ENCODE data around the gene KAZN. TPM values are rescaled to one million over a fixed set of nuclear protein-coding genes. Genes with fewer than 3 reads are reported as not detected.

Gene KAZN
- total and polyA plus RNA-seq, 2 of the 8 experiments (the other 6 are each of a cell fraction or from before 2014, with no cell fraction given) = 3.7 to 11.8 TPM

DNA sequence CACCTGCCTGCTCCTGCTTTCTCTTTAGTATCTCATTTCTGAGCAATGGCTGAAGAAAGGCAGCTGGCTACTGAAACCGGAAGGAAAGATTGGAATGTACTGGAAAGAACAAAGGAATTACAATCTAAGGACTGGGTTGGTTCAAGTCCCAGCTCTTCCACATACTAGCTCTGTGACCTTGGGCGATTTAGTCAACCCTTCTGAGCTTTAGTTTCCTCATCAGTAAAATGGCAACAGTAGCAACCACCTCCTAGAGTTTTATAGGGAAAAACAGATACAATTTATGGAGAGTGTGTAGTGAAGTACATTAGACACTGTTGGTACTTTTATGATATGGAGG is 158.8 kb downstream of the KAZN start:
- Histone ChIP-seq H2AFZ (ENCODE audit: low read length) (no peak overlapping the region), H3K14ac (ENCODE audit: insufficient read length) (no peak overlapping the region), H3K27me3 (replicated peaks in 1 of 4; ENCODE audit: control insufficient read depth in 3 of 4, extremely low read depth in 1 of 4, insufficient read depth in 3 of 4, low read length in 3 of 4) (no peaks in the 10 kb centered on the region), H3K36me3 (ENCODE audit: control insufficient read depth in 2 of 4, insufficient read depth in 4 of 4, low read length in 3 of 4) (no peaks in the 10 kb centered on the region), H2BK20ac (ENCODE audit: low read length) (no peak overlapping the region), H4K91ac (replicated peaks; ENCODE audit: insufficient read length, low read length) (no peak overlapping the region), H2BK5ac (ENCODE audit: low read depth, low read length) (no peak overlapping the region), H3K23ac (ENCODE audit: insufficient read length) (no peak overlapping the region), H3K4ac (replicated peaks; ENCODE audit: insufficient read length, low read depth, low read length) (no peak overlapping the region), H3K79me1 (ENCODE audit: low read depth, low read length) (no peaks in the 10 kb centered on the region), H3K9ac (replicated peaks in 1 of 4; ENCODE audit: extremely low read depth in 1 of 4, low read depth in 3 of 4, low read length in 3 of 4) (no peak overlapping the region), H3K9me3 (ENCODE audit: insufficient read depth in 2 of 2, low read depth in 1 of 2, low read length in 1 of 2) (no peaks in the 10 kb centered on the region), H3K18ac (ENCODE audit: extremely low read depth, low read length) (no peak overlapping the region; the same call in 1 of the 2 replicates), H3K79me2 (ENCODE audit: control insufficient read depth in 1 of 2, insufficient read depth in 2 of 2, low read length in 2 of 2) (no peaks in the 10 kb centered on the region), H3K23me2 (ENCODE audit: low read depth, low read length) (no peaks in the 10 kb centered on the region), H4K8ac (ENCODE audit: extremely low read depth, insufficient read depth, low read length) (no peak overlapping the region), H4K20me1 (replicated peaks in 1 of 2; ENCODE audit: control insufficient read depth in 1 of 2, insufficient read depth in 2 of 2, low read length in 2 of 2) (no peaks in the 10 kb centered on the region), H3K4me2 (ENCODE audit: insufficient read depth in 1 of 2, low read depth in 2 of 2, low read length in 2 of 2) (no peak overlapping the region), H4K5ac (ENCODE audit: insufficient read length, low read depth, low read length) (no peak overlapping the region), H2BK15ac (ENCODE audit: low read length) (no peak overlapping the region), H3K4me3 (ENCODE audit: extremely low read depth in 1 of 4, insufficient read depth in 2 of 4, low read depth in 3 of 4, low read length in 4 of 4) (no peak overlapping the region), H3K27ac (ENCODE audit: low read depth, low read length) (no peak overlapping the region), H3K4me1 (replicated peaks in 1 of 4; ENCODE audit: control insufficient read depth in 3 of 4, insufficient read depth in 4 of 4, low read length in 3 of 4) (peaks cover 0 to 12% (median 6%) of the 10 kb centered on the region in 4 experiments; a peak in 4 of 7 replicates), H2AK5ac (ENCODE audit: low read depth, low read length) (no peak overlapping the region), H3K56ac (replicated peaks; ENCODE audit: insufficient read length, low read depth, low read length) (no peak overlapping the region), H2BK120ac (replicated peaks; ENCODE audit: low read depth, low read length) (no peak overlapping the region), H2BK12ac (ENCODE audit: low read depth, low read length) (no peak overlapping the region)
- FAIRE-seq (no peak), DNase-seq (ENCODE audit: low read depth in 1 of 2, low spot score in 2 of 2) (no peak)
- CTCF ChIA-PET (ENCODE audit: partially characterized antibody) = interaction anchor here (1.0 to 1.2 kb wide), 2 partner anchors 11 to 37 kb away, joined by 3 to 6 read pairs; no protein-coding TSS in a partner anchor
- TF ChIP-seq CTBP2 (IDR thresholded peaks at IDR 0.05; ENCODE audit: borderline replicate concordance, insufficient read depth, insufficient read length, low read length) (no peak), EZH2 (IDR thresholded peaks at IDR 0.05; ENCODE audit: low read depth, low read length, severe bottlenecking) (no peak), MAFK (IDR thresholded peaks at IDR 0.05; ENCODE audit: low read depth, low read length) (no peak), CHD1 (IDR thresholded peaks at IDR 0.05; ENCODE audit: low read depth, low read length) (no peak), GTF2F1 (IDR thresholded peaks at IDR 0.05; ENCODE audit: borderline replicate concordance, low read depth, low read length) (no peak), KDM4A (IDR thresholded peaks at IDR 0.05; ENCODE audit: low read depth, low read length, severe bottlenecking) (no peak)
- 86% methylated on average over 2 of the region's 2 CpGs; no CpG with 5 or more reads in 1 of the 2 experiments for WGBS, 2 experiments (ENCODE audit: extremely low coverage in 1 of 2, insufficient coverage in 1 of 2, insufficient read length in 1 of 2, insufficient replicate concordance in 2 of 2, low coverage in 1 of 2, low lambda C conversion rate in 2 of 2, missing lambda C conversion rate in 1 of 2)
- POLR2A ChIA-PET (ENCODE audit: partially characterized antibody) = interaction anchor here (0.6 kb wide), 1 partner anchor 15 kb away, joined by 3 read pairs; no protein-coding TSS in a partner anchor
